AG08395 (cell line): ENCODE results near the gene KCNJ10.
"Not testable (repeated sequence)": the region's sequence is repeated elsewhere in the genome, so short reads cannot be mapped to it uniquely, and the experiment has no call there.

ENCODE experiments used
- DNase-seq: peaks from one replicate; pipeline ENCODE4 v3.0.0; 2012; ENCODE audit warnings: mixed read lengths, low spot score

KCNJ10 gene

GRCh38 chr1:160061369-160062229 lies 8.4 kb downstream of the KCNJ10 start:
- DNase-seq, result no peak

- DNase-seq, result peak; percentile 14
These were observed 11.9 kb downstream of the KCNJ10 start for GRCh38 chr1:160058087-160058486.

GRCh38 chr1:160056648-160057169 lies 13.3 kb downstream of the KCNJ10 start:
- DNase-seq, result no peak

- no peak for DNase-seq
These were observed 16.2 kb downstream of the KCNJ10 start for GRCh38 chr1:160053548-160054365.

- no peak for DNase-seq
These were observed 17.0 kb downstream of the KCNJ10 start for GRCh38 chr1:160052936-160053335.

GRCh38 chr1:160050619-160051018 lies 19.3 kb downstream of the KCNJ10 start:
- DNase-seq, result no peak

GRCh38 chr1:160050182-160050581 lies 19.8 kb downstream of the KCNJ10 start:
- DNase-seq, result not testable (repeated sequence)

- no peak for DNase-seq
These were observed 20.9 kb downstream of the KCNJ10 start for GRCh38 chr1:160049101-160049500.

- no peak for DNase-seq
These were observed 21.6 kb downstream of the KCNJ10 start for GRCh38 chr1:160048335-160048734.

- no peak for DNase-seq
These were observed 22.6 kb downstream of the KCNJ10 start for GRCh38 chr1:160047111-160047991.

- peak; percentile 78 for DNase-seq
These were observed 23.4 kb downstream of the KCNJ10 start for GRCh38 chr1:160046494-160047110.

GRCh38 chr1:160045653-160046052 lies 24.3 kb downstream of the KCNJ10 start:
- DNase-seq, result no peak

- DNase-seq, result no peak
These were observed 26.4 kb downstream of the KCNJ10 start for GRCh38 chr1:160043543-160043942.

- DNase-seq, result no peak
These were observed 29.5 kb downstream of the KCNJ10 start for GRCh38 chr1:160040476-160040875.

- peak; percentile 9 for DNase-seq
These were observed 37.7 kb downstream of the KCNJ10 start for GRCh38 chr1:160032165-160032820.

GRCh38 chr1:160031365-160032164 lies 38.4 kb downstream of the KCNJ10 start, which contains the start of gene PIGM:
Gene PIGM (minus strand): TSS chr1:160031990. CDS start chr1:160031739, 251 bp downstream.
- DNase-seq, result peak; percentile 94

- no peak for DNase-seq
These were observed 39.1 kb downstream of the KCNJ10 start for GRCh38 chr1:160030657-160031364.

- DNase-seq, result no peak
These were observed 41.5 kb downstream of the KCNJ10 start for GRCh38 chr1:160028426-160028825.

- DNase-seq, result no peak
These were observed 44.6 kb downstream of the KCNJ10 start for GRCh38 chr1:160025314-160025713.
